ENCODE data around the gene NME4.

NME4 gene

DNA sequence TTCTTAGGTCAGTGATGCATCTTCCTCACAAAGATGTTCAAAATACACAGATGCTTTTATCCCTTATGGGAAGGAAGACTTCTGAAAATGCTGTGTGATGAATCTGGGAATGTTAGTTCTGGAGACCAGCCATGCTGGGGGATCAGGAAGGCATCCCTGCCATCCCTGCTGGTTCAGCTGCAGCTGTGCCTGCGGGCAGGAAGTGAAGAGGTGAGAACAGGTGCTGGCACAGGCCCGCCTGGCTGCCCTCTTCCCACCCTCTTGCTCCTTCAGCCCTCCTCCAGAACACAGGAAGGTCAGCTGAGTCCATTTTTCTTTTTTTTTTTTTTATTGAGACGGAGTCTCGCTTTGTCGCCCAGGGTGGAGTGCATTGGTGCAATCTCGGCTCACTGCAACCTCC lies 43.6 kb downstream of the NME4 start:
- no peak for DNase-seq

- DNase-seq = no peak
Measured at GRCh38 chr16:441447-441846, 44.4 kb downstream of the NME4 start.

- no peak for DNase-seq
Measured at GRCh38 chr16:442976-443375, 46.0 kb downstream of the NME4 start.

DNA sequence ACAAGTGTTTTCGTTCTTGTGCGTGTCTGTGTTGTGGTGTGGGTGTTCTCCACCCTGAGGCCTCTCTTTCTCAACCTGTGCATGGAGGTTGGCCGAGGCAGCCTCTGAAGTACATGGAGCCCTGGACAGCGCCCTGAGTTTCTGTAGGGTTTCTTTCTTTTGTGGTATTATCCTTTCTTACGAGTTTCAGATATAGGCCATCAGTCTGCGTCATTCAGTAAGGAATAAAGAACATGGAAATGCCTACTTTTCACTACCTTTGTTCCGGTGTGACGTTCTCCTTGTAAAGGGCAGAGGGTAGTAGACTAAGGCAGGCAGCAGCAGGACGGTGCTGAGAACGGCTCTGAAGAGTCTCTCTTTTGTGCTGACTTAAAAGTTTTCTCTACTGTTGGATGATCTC lies 47.0 kb downstream of the NME4 start:
- no peak for DNase-seq

GRCh38 chr16:445566-445965 lies 48.6 kb downstream of the NME4 start:
- DNase-seq = no peak
